Ammon's horn (tissue), 1 donor: ENCODE data around the gene SSR4.
A peak's percentile ranks its signal among the peaks of the same experiment; 100 is the strongest.
"Not testable (repeated sequence)": the region's sequence is repeated elsewhere in the genome, so short reads cannot be mapped to it uniquely, and the experiment has no call there.

Source experiments
- DNase-seq: peaks from one replicate; pipeline ENCODE4 v3.0.0-alpha.2; 2016; ENCODE audit warnings: low spot score

The SSR4 gene

DNA sequence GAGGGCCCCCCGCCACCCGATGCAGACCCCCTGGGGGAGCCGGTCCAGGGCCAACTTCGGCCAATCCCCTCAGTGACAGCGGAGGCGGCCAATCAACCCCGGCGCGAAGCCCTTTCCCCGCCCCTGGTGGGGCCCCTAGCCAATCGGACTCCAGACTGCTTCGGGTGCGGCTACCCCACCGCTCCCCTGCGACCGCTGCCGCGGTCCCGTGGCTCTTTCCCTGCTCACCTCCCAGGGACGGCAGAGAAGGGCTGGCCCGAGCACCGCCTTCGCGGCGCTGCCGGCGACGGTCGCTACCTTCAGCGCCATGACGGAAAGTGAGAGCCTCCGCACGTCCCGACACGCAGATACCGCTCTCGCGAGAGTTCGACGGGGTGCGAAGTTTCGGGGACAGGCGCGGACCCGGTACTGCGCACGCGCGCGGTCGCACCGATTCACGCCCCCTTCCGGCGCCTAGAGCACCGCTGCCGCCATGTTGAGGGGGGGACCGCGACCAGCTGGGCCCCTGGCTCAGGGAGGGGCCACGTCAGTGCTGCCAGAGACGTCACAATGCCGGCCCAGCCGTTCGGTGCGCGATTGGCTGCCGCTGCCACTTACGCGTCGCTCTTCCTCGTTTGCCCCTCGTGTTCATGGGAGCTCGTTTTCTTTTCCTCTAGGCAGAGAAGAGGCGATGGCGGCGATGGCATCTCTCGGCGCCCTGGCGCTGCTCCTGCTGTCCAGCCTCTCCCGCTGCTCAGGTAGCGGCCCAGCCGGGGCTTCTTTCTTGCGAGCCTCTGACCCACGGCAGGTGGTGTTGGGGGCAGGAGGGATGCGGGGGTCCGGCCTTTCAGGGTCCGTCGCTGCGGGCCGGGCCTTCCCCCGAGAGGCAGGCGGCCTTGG is at the start of gene SSR4, which contains the start of gene IDH3G:
TSS of gene SSR4 (plus strand) at position 651 of the 879 bp plus-strand sequence. CDS start at position 671, 20 bp downstream.
TSS of gene IDH3G (minus strand) at position 358 of the 879 bp plus-strand sequence. CDS start at position 309, 49 bp downstream.
- DNase-seq: peak; percentile 97

DNA sequence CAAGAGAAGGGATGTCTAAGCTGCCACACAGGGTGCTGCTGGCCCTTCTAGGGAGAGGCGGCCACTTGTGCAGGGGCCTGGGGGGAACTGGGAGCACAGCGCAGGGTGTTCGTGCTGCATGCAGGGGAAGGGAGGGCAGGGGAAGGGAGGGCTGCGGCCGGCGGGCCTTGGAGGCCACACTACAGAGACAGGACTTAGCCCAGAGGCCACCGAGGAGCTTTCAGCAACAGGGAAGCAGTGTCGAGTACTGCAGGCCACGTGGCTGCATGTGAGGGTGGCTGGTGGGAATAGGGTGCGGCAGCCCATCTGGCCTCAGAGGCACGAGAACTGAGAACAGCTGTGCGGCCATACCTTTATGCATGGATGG is 49.4 kb upstream of the SSR4 start:
- DNase-seq: not testable (repeated sequence)

DNA sequence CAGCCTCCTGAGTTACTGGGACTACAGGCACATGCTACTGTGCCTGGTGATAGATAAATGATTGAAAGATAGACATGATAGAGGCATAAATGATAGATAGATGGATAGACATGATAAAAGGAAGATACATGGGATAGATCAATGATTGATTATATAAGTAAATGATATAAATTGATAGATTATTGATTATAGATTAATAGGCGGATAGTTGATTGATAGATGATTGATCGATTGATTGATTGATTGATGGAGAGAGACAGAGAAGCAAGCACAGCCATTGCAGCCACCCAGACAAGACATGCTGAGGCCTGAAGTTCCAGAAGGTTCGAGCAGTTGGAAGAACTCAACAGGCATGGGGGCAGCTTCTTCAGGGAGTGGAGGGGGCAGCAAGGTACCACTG is 48.1 kb upstream of the SSR4 start:
- no peak for DNase-seq

DNA sequence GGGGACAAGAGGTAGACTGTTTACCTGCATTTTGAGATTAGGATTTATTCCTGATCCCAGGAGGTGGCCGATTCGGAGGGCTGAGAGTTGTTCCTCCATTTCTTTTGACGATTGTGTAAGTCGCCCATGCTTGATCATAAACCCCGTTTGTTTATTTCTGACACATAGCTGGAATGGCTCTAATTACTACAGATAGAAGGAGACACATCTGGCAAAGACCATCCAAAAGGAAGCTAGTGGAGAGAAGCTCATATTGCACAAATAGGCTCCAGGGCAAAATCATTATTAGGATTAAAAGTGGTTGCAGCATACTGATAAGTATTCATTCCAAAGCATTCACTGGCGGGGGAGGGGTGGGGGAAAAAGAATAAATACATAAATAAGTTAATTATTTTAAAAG is 47.5 kb upstream of the SSR4 start:
- not testable (repeated sequence) for DNase-seq

DNA sequence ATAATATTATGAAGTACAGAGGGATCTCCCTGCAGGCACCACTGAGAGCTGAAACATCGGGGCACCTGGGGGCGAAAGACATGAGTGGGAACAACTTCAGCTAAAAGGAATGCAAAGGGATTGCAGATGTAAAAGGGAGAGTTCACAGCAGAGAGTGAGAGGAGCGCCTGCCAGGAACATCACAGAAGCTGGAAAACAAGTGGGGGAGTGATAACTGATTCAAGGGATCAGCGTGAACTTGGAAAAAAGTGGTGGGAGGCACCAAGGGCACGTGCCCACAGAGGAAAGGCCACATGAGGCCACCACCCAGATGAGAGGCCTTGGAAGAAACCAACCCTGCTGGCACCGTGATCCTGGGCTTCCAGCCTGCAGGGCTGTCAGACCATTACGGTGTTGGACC is 45.5 kb upstream of the SSR4 start:
- DNase-seq: not testable (repeated sequence)

DNA sequence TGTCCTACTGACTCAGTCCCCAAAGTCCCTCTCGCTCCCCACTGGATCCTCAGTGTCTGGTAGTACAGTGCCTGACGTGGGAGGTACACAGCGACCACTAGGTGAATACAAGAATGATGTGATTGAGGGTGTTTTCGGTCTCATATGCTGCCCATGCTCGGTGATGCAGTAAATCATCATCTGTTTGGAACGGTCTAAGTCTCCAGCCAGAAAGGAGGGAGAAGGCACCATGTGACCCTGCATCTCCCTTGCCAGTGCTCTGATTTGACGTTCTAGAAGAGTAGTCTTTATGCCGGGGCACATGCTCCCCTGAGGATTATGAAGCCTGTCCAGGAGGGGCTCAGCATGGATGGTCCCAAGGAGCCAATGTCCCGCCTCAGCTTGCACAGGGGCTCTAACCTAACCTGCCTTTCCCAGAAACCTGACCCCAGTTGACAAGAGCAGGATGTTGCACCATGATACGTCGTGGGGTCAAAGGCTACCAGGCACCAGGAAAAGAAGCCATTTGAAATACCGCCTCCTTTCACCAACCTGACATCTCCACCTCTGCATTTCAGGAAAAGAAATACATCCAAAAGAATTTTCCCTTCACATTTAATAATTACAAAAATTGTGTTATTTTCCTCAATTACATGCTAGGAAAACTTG is 44.2 kb upstream of the SSR4 start:
- no peak for DNase-seq

DNA sequence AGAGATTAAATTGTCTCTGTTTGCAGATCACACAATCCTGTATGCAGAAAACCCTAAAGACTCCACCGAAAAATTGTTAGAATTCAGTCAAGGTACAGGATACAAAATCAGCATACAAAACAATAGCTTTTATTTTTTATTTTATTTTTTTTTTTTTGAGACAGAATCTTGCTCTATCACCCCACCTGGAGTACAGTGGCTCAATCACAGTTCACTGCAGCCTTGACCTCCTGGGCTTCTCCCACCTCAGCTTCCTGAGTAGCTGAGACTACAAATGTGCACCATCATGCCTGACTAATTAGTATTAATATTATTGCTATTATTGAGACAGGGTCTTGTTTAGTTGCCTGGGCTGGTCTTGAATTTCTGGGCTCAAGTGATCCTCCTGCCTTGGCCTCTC is 39.3 kb upstream of the SSR4 start:
- no peak for DNase-seq

DNA sequence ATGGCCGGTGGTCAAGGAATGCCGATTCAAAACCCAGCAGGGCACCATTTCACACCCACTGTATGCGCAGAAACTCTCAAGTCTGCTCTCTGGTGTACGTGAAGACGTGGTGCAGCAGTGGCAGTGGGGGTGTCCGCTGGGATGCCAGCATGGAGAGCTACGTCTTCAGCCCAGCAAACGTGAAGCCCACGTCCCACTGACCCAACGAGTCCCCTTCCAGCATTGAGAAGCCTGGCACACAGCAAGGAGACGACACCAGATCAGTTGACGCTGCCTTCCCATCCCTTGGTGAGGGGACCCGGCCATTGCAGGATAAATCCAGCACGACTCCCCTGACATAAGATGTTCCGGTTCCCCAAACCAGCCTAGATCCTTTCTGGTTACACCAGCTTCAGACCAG is 32.6 kb upstream of the SSR4 start:
- DNase-seq: no peak

DNA sequence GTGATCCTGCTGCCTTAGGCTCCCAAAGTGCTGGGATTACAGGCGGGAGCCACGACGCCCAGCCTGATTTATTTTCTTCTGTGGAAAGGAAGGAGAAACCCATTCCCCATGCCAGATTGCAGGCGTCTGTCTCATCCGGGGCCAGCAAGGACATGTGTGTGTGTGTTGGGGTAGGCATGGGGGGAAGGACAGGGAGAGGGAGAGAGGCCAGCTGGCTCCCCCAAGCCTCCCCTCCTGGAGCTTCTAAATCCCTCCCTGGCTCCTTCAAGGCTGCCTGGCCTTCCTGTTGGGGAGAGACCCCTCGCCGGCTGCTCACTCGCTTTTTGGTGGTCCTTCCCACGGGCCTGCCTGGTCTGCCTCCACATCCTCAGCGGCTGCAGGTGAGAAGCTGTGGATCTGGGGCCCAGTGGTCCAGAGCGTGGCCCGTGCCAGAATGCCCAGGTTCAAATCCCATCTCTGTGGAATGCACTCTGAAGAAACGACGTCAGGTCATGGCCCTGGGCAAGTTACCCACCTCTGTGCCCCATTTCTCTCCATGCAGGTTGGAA is 31.8 kb upstream of the SSR4 start:
- DNase-seq: no peak

DNA sequence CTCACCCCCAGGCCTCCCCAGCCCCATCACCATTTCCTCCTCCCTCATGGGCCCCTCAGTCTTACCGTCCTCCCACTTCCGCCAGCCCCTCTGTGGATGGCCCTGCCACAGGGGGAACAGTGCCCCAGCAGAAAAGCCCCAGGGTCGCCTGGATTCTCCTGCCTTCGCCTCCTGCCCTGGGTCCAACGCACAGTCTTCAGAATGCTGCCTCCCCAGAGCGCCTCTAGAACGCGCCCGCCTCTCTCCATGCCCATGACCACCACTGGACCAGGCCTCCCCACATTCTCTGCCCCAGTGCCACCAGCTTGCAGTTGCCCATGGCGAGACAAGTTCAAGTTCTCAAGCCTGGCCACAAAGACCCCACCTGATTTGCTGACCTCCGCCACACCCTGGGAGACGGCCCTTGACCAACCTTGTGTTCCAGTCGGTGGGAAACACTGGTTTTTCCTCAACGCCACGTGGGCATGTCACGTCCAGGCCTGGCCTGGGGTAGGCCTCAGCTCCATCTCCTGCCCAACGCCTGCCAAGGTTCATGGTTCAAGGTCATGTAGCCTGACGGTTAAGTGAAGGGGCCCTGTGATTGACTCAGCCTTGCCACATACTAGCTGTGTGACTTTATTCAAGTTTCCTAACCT is 31.1 kb upstream of the SSR4 start:
- DNase-seq: no peak

DNA sequence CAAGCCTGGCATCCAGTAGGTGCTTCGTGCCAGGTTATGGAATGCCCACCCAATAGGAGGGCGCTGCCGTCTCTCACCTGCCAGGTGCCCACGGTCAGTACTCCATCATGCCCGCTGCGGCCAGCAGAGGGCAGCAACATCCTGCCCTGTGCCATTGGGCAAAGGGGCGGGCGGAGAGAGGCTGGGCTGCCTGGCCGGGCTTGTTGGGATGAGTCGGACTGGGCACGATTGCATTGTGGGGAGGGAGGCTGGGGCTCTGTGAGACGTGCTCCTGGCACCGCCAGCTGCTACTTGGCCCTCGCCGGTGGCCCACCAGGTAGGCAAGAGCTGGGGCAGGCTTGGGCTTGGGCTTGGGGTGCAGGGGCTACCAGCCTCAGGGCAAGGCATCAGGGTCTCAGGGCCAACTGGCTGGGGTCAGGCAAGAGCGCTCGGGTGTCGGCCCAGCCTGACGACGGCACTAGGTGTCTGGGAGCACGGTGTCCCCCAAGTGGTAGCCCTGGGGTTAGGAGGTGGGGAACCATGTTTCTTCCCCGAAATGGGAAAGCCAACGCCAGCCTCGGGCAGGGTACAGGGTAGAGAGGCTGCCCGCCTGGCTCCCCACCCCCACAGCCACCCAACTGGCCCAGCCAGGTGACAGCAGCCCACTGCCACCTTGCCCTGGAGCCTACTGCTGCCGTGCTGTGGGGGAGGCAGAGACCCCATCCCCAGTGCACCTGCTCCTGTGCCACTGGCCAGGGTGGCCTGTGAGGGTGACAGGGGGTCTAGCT is 30.3 kb upstream of the SSR4 start, which contains the start of gene PLXNB3:
TSS of gene PLXNB3 (plus strand) at position 261 of the 767 bp plus-strand sequence. CDS start 1,287 bp downstream, outside the sequence.
- peak; percentile 89 for DNase-seq

DNA sequence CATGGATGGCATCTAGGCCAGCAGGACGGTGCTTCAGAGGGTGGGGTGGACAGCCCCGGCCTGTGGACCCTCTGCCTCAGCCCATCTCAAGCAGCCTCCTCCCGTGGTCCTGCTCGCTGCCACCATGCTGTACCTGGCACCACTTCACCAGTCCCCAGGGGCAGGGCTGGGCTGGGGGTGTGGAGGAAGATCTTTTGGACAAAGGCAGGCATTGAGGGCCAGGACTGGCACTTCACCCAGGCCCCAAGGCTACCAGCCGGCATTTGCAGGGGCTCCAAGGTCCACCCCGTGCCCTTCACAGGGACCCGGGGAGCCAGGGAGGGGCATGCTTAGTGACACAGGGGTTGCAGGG is 29.7 kb upstream of the SSR4 start:
- no peak for DNase-seq

DNA sequence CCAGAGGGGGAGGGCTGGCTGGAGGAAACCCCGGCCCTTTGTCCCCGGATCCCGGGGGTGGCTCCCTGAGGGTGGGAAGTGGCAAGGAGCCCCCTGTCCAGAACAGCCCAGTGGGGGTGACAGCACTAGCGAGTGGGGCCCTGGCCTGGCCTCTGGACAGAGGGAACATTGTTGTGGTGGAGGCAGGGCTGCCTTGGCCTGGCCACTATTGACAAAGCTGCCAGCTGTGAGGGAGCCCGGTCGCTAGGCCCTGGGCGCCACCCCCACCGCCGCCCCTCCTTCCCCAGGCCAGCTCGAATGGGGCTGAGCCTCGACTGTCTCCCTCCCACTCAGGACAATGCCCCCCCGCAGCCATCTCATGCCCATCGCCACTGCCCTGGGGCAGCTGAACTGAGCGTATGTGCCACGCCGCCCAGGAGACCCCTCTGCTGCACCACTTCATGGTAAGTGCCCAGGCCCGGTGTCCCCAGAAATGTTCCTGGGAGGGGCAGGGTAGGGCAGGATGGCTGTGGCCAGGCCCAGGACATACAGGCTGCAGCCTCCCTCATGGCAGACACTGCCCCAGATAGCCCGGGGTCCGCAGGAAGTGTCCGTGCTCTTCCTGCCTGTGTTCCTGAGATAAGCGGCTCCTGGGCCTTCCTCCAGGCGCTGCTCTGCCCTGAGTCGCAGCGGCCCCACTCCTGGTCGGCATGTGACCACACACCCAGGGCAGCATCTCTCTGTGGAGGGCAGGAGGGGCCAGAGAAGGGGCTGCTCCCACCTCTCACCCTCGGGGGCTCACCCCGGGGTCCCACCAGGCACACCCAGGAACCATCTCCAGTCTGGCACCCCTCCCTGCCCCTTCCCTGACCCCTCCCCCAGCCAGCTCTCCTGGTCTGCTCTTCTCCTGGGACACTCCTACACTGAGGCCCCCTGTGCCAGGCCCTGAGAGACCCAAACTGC is 29.1 kb upstream of the SSR4 start:
- peak; percentile 93 for DNase-seq

DNA sequence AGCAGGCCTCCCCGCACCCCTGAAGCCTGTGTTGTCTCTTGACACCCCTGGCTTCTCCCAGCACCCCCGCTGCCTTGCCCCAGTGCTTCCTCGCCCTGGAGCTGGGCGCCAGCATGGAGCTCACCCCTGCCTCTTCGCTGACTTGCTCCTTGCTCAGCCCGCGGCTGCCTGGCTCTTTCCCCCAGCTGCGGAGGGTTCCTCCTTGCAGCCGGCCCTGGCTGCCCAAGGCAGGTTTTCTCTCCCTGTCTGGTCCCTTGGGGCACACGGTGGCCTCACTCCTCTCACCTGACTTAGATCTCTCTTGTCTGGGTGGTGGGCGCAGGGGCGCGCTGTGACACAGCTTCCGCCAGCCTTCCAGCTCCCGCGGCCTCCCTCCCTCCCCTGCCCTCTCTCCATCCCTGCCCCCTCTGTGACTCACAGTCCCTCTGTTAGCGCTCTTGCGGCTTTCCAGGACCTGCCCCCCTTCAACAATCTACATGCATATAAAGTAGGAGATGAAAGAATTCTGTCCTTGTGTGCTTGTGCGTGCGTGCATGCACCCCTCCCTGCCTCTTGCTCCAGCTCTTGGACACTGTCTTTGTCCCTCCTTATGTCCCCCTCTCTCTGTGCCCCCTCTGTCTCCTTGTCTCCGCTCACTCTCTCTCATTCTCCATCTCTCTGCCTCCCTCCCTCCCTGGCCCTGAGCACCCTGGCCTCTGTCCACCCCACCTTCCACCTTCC is 28.2 kb upstream of the SSR4 start:
- peak; percentile 74 for DNase-seq

DNA sequence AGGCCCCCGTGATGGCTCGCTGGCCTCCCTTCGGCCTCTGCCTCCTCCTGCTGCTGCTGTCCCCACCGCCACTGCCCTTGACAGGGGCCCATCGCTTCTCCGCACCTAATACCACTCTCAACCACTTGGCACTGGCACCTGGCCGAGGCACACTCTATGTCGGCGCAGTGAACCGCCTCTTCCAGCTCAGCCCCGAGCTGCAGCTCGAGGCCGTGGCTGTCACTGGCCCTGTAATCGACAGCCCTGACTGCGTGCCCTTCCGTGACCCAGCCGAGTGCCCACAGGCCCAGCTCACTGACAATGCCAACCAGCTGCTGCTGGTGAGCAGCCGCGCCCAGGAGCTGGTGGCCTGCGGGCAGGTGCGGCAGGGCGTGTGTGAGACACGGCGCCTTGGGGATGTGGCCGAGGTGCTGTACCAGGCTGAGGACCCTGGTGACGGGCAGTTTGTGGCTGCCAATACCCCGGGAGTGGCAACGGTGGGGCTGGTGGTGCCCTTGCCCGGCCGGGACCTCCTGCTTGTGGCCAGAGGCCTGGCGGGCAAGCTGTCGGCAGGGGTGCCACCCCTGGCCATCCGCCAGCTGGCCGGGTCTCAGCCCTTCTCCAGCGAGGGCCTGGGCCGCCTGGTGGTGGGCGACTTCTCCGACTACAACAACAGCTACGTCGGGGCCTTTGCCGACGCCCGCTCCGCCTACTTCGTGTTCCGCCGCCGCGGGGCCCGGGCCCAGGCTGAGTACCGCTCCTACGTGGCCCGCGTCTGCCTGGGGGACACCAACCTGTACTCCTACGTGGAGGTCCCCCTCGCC is 27.4 kb upstream of the SSR4 start:
- no peak for DNase-seq

DNA sequence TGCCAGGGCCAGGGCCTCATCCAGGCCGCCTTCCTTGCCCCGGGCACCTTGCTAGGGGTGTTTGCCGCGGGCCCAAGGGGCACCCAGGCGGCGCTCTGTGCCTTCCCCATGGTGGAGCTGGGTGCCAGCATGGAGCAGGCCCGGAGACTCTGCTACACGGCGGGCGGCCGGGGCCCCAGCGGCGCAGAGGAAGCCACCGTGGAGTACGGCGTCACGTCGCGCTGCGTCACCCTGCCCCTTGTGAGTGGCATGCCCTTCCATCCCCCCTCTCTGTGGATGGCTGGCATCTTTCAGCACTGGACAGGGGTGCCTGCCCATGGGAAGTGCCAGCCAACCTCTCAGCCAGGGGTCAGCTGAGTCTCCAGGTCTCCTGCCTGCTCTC is 26.8 kb upstream of the SSR4 start:
- no peak for DNase-seq

DNA sequence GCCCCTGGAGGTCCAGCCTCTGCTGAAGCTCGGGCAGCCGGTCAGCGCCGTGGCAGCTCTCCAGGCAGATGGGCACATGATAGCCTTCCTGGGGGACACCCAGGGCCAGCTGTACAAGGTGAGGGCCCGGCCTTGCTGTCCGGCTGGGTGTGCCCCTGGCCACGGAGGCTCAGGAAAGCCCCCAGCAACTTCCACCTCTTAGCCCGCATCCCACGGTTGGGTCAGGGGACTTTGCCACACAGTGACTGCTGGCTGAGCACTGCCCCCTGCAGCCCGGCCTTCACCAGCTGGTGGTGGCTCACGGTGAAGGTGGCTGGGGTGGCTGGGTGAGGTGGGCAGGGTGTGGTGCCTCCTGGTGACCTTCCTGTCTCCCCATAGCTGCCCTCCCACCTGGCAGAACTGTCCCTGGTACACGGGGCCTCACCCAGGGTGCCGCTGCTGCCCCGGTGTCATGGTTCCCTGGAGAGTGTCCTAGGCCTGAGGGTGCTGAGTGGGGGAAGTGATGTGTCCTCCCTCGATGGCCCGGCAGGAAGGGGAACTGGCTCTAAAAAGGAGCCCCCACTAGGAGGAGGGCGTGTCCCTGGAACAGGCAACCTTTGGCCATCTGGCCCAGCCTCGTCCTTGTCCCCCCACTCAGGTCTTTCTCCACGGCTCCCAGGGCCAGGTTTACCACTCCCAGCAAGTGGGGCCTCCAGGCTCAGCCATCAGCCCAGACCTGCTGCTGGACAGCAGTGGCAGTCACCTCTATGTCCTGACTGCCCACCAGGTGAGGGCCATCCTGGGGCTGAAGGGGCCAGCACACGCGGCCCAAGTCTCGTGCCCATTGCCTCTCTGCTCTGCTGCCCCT is 25.9 kb upstream of the SSR4 start:
- DNase-seq: no peak
